Superior temporal gyrus (tissue), 1 donor: Measurements from ENCODE around the gene CRTAP.
"Not testable (repeated sequence)": the region's sequence is repeated elsewhere in the genome, so short reads cannot be mapped to it uniquely, and the experiment has no call there.

Source experiments
- DNase-seq: peaks from one replicate; pipeline ENCODE4 v3.0.0-alpha.2; 2016; ENCODE audit errors: extremely low spot score

Gene CRTAP

DNA sequence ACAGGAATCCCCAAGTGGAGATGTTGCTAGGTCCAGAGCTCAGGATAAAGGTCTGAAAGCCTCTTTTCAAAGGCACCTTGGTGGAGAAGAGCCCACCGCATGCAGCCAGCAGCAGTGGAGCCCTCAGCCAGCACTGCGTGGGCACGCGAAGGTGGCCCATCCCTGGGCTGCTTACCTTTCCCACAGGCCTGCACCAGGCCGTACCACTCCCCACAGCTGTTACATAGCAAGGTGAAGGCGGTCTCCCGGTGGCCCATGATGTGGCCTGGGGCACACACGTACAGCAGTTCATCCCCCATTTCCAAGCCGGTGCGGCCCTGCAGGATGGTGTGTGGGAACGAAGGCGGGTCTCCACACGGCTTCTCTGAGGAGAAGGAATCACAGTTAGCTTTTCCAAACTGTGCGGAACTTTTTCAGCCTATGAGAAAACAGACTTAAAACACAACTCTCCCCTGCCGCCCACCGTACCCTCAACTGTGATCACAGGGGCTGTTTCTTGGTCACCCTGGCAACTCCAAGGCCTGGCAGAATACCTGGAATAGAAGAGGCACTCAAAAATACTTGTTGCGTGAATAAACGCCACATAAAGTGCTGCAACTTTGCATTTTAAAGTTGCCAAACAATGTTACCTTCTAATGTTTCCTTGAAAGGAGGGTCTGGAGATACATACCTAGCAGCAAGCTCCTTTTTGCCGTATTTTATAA is 61.0 kb downstream of the CRTAP start:
- DNase-seq: no peak

GRCh38 chr3:33179132-33179531 is 65.3 kb downstream of the CRTAP start:
- DNase-seq: no peak

DNA sequence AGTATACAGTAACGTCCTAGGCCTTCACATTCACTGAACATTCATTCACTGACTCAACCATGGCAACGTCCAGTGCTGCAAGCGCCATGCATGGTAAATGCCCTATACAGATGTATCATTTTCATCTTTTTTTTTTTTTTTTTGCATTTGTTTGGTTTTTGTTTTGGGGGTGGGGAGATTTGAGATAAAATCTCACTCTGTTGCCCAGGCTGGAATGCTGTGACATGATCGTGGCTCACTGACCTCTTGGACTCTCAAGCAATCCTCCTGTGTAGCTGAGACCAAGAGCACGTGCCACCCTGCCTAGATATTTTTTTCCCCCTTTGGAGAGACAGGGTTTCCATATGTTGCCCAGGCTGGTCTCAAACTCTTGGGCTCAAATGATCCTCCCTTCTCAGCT is 67.4 kb downstream of the CRTAP start:
- no peak for DNase-seq

- DNase-seq: not testable (repeated sequence)
These were observed 67.8 kb downstream of the CRTAP start for GRCh38 chr3:33181641-33182040.

DNA sequence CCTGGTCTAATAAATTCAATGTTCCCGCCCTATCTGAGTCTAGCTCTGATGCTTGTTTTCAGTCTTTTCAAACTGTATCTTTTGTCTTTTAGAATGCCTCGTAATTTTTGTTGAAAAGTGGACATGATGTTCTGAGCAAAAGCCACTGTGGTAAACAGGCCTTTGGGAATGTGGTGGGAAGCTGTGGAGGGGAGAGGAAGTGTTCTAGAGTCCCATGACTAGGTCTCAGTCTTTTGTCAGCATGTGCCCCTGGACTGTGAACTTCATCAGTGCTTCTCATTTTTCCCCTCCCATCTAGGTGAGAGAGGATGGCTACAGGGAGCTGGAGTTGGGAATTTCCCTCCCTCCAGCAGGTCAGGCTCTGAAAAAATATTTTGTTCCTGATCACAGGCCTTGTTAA is 71.0 kb downstream of the CRTAP start:
- DNase-seq: no peak

DNA sequence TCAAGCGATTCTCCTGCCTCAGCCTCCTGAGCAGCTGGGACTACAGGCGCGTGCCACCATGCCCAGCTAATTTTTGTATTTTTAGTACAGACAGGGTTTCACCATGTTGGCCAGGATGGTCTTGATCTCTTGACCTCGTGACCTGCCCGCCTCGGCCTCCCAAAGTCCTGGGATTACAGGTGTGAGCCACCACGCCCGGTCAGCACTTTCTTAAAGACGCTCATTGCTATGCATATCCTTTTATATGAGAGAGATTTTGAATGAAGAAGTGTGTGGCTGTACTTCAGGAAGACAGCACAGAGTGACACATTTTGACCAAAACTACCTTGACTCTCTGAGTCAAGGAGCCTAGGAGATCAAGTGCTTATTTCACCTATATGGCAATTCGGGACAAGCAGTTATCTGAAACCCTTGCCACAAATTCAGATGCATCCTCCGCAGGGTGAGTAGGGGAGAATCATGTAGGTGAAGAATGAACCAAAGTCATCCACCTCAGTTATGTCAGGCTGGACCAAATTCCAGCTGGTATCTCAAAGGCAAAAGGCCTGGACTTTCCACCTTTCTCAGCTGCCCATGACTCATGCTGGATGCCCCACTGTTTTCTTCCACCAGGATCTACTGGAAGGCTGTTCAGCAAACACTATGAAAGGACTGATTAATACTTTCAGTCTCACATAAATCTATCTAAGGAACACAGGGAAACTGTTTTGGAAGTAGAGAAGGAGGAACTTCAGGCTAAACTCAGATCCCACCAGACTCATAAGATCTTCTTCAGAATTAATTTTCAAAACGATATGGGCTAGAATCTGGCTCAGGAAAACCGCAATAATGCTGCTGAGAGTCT is 72.9 kb downstream of the CRTAP start:
- no peak for DNase-seq

- DNase-seq: no peak
These were observed 73.5 kb downstream of the CRTAP start for GRCh38 chr3:33187368-33187634.

DNA sequence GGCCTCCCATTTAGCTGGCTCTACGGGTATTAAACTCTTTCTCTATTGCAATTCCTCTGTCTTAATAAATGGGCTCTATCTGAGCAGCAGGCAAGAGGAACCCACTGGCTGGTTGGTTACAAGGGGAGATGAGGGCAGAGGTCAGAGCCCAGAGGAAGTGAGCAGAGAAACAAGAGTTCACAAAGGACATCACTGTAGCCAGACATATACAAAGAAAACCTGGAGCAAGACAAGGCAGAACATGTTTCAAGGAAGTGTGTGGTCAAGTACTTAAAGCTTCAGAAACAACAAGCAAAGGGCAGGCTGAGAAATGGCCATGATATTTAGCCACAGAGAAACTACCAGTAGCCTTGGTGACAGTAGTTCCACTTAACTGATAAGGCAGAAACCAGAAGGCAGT is 80.5 kb downstream of the CRTAP start:
- DNase-seq: no peak

GRCh38 chr3:33196538-33196937 is 82.7 kb downstream of the CRTAP start:
- DNase-seq: no peak
